SK-N-SH (cell line): Measurements from ENCODE around the gene OSBPL10. TPM values are rescaled to one million over a fixed set of nuclear protein-coding genes. Genes with fewer than 3 reads are reported as not detected.

ENCODE experiments used
- CTCF ChIA-PET: fragments of 300-600, 350-600 bp; formaldehyde crosslinking; extraction: SDS; loops from one replicate; lab custom pipeline; 2021; lab: Yijun Ruan, JAX
- POLR2A ChIA-PET: fragments of 350-600 bp; sonication (Branson Sonifier 250); formaldehyde crosslinking; extraction: SDS; loops from one replicate; lab custom pipeline; 2020; ENCODE audit warnings: antibody characterized with exemption, inconsistent platforms; lab: Yijun Ruan, JAX
- DNase-seq: peaks from one replicate; pipeline ENCODE4 v3.0.0; 2012
- H2AFZ ChIP-seq: fragments of 200-600 bp; sonication (generic); 2 replicates; pipeline ENCODE4 v1.8.1; 2016; ENCODE audit warnings: antibody characterized with exemption, mild to moderate bottlenecking, low read depth
- H3F3A ChIP-seq: fragments of 200-600 bp; sonication (generic); replicated peaks from 2 replicates; pipeline ENCODE3; 2016; ENCODE audit warnings: antibody characterized with exemption, mild to moderate bottlenecking; ENCODE audit not compliant: insufficient read depth
- H3K27ac ChIP-seq, 2 experiments: fragments of 200-500 bp in 1 of 2; fragments of 200-600 bp in 1 of 2; sonication (Bioruptor generic) in 1 of 2; sonication (generic), shearing (Covaris generic) in 1 of 2; 2 replicates each; pipeline versions ENCODE4 v1.5.1 to v1.6.1; 2014 to 2016; ENCODE audit warnings: low read depth in 2 of 2, inconsistent platforms in 1 of 2, low read length in 1 of 2, mild to moderate bottlenecking in 1 of 2, mixed read lengths in 1 of 2
- H3K27me3 ChIP-seq: fragments of 200-600 bp; sonication (generic), shearing (Covaris generic); 2 replicates; pipeline ENCODE4 v1.6.1; 2016; ENCODE audit warnings: mixed run types; ENCODE audit not compliant: insufficient read depth
- H3K36me3 ChIP-seq, 2 experiments: fragments of 200-500 bp in 1 of 2; fragments of 200-600 bp in 1 of 2; sonication (Bioruptor generic) in 1 of 2; sonication (generic) in 1 of 2; replicated peaks in 1 of 2; 2 replicates each; pipeline versions ENCODE3 to v1.5.1; 2014 to 2016; ENCODE audit warnings: low read length in 1 of 2, mild to moderate bottlenecking in 1 of 2; ENCODE audit not compliant: insufficient read depth in 2 of 2, control insufficient read depth in 1 of 2
- H3K4me1 ChIP-seq, 2 experiments: fragments of 200-500 bp in 1 of 2; fragments of 200-600 bp in 1 of 2; sonication (Bioruptor generic) in 1 of 2; sonication (generic), shearing (Covaris generic) in 1 of 2; 2 replicates each; pipeline versions ENCODE4 v1.5.1 to v1.6.1; 2014 to 2016; ENCODE audit warnings: low read depth in 1 of 2, low read length in 1 of 2, mixed run types in 1 of 2; ENCODE audit not compliant: insufficient read depth in 2 of 2, control insufficient read depth in 1 of 2
- H3K4me2 ChIP-seq: fragments of 200-600 bp; sonication (generic), shearing (Covaris generic); 2 replicates; pipeline ENCODE4 v1.6.1; 2017; ENCODE audit warnings: mixed run types
- H3K4me3 ChIP-seq, 2 experiments: fragments of 200-500 bp in 1 of 2; fragments of 200-600 bp in 1 of 2; sonication (Bioruptor generic) in 1 of 2; sonication (generic), shearing (Covaris generic) in 1 of 2; 2 replicates each; pipeline versions ENCODE4 v1.5.1 to v1.8.1; 2014 to 2016; ENCODE audit warnings: low read depth in 2 of 2, inconsistent platforms in 1 of 2, low read length in 1 of 2, mild to moderate bottlenecking in 1 of 2, mixed read lengths in 1 of 2, moderate library complexity in 1 of 2
- H3K79me2 ChIP-seq: fragments of 200-600 bp; sonication (generic); 2 replicates; pipeline ENCODE4 v1.8.1; 2017; ENCODE audit warnings: mild to moderate bottlenecking; ENCODE audit not compliant: insufficient read depth
- H3K9ac ChIP-seq: fragments of 200-600 bp; sonication (generic); 2 replicates; pipeline ENCODE4 v1.6.1; 2017; ENCODE audit warnings: mixed run types
- H3K9me2 ChIP-seq: fragments of 200-600 bp; sonication (generic); 2 replicates; pipeline ENCODE4 v1.6.1; 2017; ENCODE audit warnings: mixed run types
- H3K9me3 ChIP-seq: fragments of 200-600 bp; sonication (generic); 2 replicates; pipeline ENCODE4 v1.6.1; 2017; ENCODE audit warnings: mixed run types, mild to moderate bottlenecking, moderate library complexity
- H4K20me1 ChIP-seq: fragments of 200-600 bp; sonication (generic); 2 replicates; pipeline ENCODE4 v1.6.1; 2017; ENCODE audit warnings: mild to moderate bottlenecking, mixed run types; ENCODE audit not compliant: insufficient read depth
- CHD2 ChIP-seq: fragments of 150-350 bp; IDR thresholded peaks from 2 replicates; pipeline ENCODE4 v1.6.1; 2018; ENCODE audit warnings: low read length; ENCODE audit not compliant: partially characterized antibody
- EP300 ChIP-seq, 2 experiments: IDR thresholded peaks; 2 replicates each; pipeline versions ENCODE4 v1.4.0 to v1.6.1; 2012; ENCODE audit warnings: borderline replicate concordance in 1 of 2, low read depth in 1 of 2, low read length in 1 of 2
- FOXJ3 ChIP-seq: sonication (generic); formaldehyde crosslinking; IDR thresholded peaks from 2 replicates; pipeline ENCODE4 v1.5.1; 2020; ENCODE audit warnings: mild to moderate bottlenecking, missing genetic modification reagents
- GATA2 ChIP-seq: sonication (generic); formaldehyde crosslinking; IDR thresholded peaks from 2 replicates; pipeline ENCODE4 v1.5.0; 2020; ENCODE audit warnings: mild to moderate bottlenecking, missing genetic modification reagents
- JUND ChIP-seq: IDR thresholded peaks from 2 replicates; pipeline ENCODE4 v1.4.0; 2012
- MXI1 ChIP-seq: IDR thresholded peaks from 2 replicates; pipeline ENCODE4 v1.6.1; 2012; ENCODE audit warnings: mild to moderate bottlenecking, low read depth, low read length, improper control_type of control experiment
- POLR2AphosphoS5 ChIP-seq: IDR thresholded peaks from 2 replicates; pipeline ENCODE4 v1.6.1; 2012; ENCODE audit warnings: low read depth, low read length
- RAD21 ChIP-seq: IDR thresholded peaks from 2 replicates; pipeline ENCODE4 v1.6.1; 2012; ENCODE audit warnings: mild to moderate bottlenecking, low read length
- RCOR1 ChIP-seq: fragments of 150-350 bp; IDR thresholded peaks from 2 replicates; pipeline ENCODE4 v1.6.1; 2017; ENCODE audit warnings: antibody characterized with exemption, low read length
- RFX5 ChIP-seq: IDR thresholded peaks from 2 replicates; pipeline ENCODE4 v1.6.1; 2012; ENCODE audit warnings: mild to moderate bottlenecking, improper control_type of control experiment, low read length
- TAF1 ChIP-seq: IDR thresholded peaks from 2 replicates; pipeline ENCODE4 v1.6.1; 2012; ENCODE audit warnings: low read depth, mild to moderate bottlenecking, low read length, moderate library complexity, borderline replicate concordance
- TCF12 ChIP-seq: IDR thresholded peaks from 2 replicates; pipeline ENCODE4 v1.4.0; 2012
- YY1 ChIP-seq: IDR thresholded peaks from 2 replicates; pipeline ENCODE4 v1.4.0; 2012; ENCODE audit warnings: low read depth, mild to moderate bottlenecking
- WGBS: methylation state at CpG from one replicate; pipeline ENCODE4 v1.1.6; 2017; ENCODE audit warnings: low lambda C conversion rate; 5-methylcytosine and 5-hydroxymethylcytosine counted together
- polyA plus RNA-seq, 3 experiments: library from polyadenylated mRNA; depleted of rRNA; stranded (reverse); fragments of >200 nt; gene quantifications; 2 replicates each; pipeline ENCODE4 v1.2.3, GENCODE V29; 2012
- TF ChIP-seq, protein P1 (sequence below): IDR thresholded peaks from 2 replicates; pipeline ENCODE4 v1.4.0; 2012; ENCODE audit warnings: low read depth
- TF ChIP-seq, protein P2 (sequence below): fragments of 150-350 bp; IDR thresholded peaks from 2 replicates; pipeline ENCODE4 v1.6.1; 2016; ENCODE audit warnings: mild to moderate bottlenecking, low read depth, low read length
- TF ChIP-seq, protein P3 (sequence below): IDR thresholded peaks from 2 replicates; pipeline ENCODE4; 2012

OSBPL10 gene
- polyA plus RNA-seq, 1 of the 3 experiments (the other 2 are of a cell fraction), result 0.12 TPM

DNA sequence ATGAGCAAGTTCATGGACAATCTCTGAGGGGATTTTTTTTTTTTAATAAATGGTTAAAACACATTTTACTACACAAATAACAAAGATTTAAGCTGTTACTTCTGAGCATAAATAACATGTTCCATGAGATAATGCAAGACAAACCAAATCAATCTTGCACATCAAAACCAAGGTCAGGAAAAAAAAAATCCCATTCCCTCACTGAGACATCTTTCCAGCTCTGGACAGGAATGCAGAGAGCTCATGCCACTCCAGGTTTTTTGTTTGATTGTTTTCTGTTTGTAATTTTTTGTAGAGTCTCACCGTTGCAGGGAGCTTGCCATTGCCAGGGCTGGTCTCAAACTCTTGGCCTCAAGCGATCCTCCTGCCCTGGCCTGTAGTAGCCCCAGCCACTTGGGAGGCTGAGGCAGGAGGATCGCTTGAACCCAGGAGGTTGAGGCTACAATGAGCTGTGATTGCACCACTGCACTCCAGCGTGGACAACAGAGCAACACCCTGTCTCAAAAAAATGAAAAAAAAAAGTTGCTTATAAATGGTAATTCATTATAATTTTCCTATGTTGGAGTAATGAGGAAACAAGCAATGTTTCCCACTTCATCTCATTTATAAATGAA lies 14.0 kb downstream of the OSBPL10 start:
- H3K4me3 ChIP-seq, result no peak overlapping the region
- CTCF ChIA-PET, result interaction anchor here (0.6 to 1.1 kb wide), 2 partner anchors 8 to 16 kb away, joined by 3 read pairs; no protein-coding TSS in a partner anchor

DNA sequence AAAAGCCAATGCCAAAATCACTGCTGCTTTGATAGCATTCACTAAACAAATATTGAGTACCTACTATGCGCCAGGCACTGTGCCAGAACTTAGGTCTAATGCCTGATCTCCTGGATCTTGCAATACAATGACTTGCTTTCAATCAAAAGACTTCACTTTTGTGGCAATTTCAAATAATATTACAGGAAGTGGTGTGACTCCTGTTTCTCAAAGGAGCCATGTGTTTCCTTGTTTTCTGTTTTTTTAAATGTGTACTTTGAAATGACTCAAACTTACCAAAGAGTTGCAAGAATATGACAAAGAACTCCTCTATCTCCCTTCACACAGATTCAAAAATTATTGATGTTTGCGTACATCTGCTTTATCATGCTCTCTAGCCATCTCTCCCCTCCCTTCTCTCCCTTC lies 18.3 kb downstream of the OSBPL10 start:
- CTCF ChIA-PET, result no interaction called here
- Histone ChIP-seq H3K4me1 (no peaks in the 10 kb centered on the region; a peak in 1 of 4 replicates), H3K27me3 (no peaks in the 10 kb centered on the region), H3K36me3 (no peaks in the 10 kb centered on the region), H4K20me1 (no peaks in the 10 kb centered on the region), H3K79me2 (no peaks in the 10 kb centered on the region), H3K9ac (no peak overlapping the region), H2AFZ (no peak overlapping the region), H3K27ac (no peak overlapping the region), H3K9me2 (no peaks in the 10 kb centered on the region), H3K9me3 (no peaks in the 10 kb centered on the region), H3F3A (no peaks in the 10 kb centered on the region), H3K4me2 (no peak overlapping the region), H3K4me3 (no peak overlapping the region)
- no peak for TF ChIP-seq POLR2AphosphoS5
- 28% methylated on average over 2 of the region's 2 CpGs for WGBS
- POLR2A ChIA-PET, result no interaction called here
- DNase-seq, result no peak

More for the DNA sequence above, 14.0 kb downstream of the OSBPL10 start:
- H3K36me3 ChIP-seq, result no peaks in the 10 kb centered on the region
- no peak overlapping the region for H3K27ac ChIP-seq
- H3K27me3 ChIP-seq, result no peaks in the 10 kb centered on the region
- no peak overlapping the region for H3K9ac ChIP-seq
- POLR2A ChIA-PET, result no interaction called here
- H3K9me3 ChIP-seq, result no peaks in the 10 kb centered on the region
- H3K4me1 ChIP-seq, result no peaks in the 10 kb centered on the region
- no peak overlapping the region for H3K4me2 ChIP-seq
- H4K20me1 ChIP-seq, result no peaks in the 10 kb centered on the region
- TF ChIP-seq JUND (no peak), TCF12 (no peak), RAD21 (no peak), YY1 (no peak), GATA2 (CRISPR knock-in tag) (no peak), TAF1 (no peak), EP300 (IDR thresholded peaks at IDR 0.05; ENCODE audit: borderline replicate concordance in 1 of 2, low read depth in 1 of 2, low read length in 1 of 2) (no peak), FOXJ3 (CRISPR knock-in tag) (no peak), RCOR1 (no peak), RFX5 (no peak)
- TF ChIP-seq, protein P1, sequence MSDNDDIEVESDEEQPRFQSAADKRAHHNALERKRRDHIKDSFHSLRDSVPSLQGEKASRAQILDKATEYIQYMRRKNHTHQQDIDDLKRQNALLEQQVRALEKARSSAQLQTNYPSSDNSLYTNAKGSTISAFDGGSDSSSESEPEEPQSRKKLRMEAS, result no peak
- 55% methylated on average over 4 of the region's 4 CpGs for WGBS
- DNase-seq, result no peak
- no peaks in the 10 kb centered on the region for H3F3A ChIP-seq
- H2AFZ ChIP-seq, result no peak overlapping the region
- no peaks in the 10 kb centered on the region for H3K9me2 ChIP-seq
- no peaks in the 10 kb centered on the region for H3K79me2 ChIP-seq

DNA sequence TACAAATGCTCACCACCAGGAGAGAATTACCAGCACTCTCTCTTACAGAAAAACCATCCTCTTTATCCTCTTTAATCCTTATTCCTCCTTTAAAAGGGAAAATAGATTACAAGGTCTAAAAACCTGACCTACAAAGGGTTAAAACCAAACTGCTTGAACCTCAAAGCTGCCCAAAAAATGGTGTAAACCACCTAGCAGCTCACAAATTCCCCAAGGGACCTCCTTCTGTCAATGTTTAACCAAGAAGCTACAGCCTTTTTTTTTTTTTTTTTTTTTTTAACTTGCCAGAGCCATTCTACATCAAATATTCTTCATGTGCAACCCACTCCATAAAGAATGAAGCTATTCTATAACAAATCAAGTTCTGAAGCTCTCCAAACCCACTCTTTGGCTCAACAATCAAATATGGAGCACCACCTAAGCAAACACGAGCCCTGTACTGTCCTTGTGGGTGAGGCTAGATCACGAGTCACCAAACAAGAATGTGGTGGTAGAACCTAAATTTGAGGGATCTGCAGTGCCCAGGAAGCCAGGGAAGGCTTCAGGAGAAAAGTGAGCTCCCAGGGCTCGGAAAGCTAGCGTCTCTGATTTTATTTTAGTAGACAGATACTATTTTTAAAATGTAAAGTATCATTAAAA lies 20.1 kb downstream of the OSBPL10 start:
- Histone ChIP-seq H3K9me3 (no peaks in the 10 kb centered on the region), H2AFZ (no peak overlapping the region), H3K79me2 (no peaks in the 10 kb centered on the region), H3K36me3 (no peaks in the 10 kb centered on the region), H3K27me3 (no peaks in the 10 kb centered on the region), H3K4me3 (no peak overlapping the region; a peak in 1 of 4 replicates), H3K4me2 (no peak overlapping the region), H3F3A (no peaks in the 10 kb centered on the region), H3K9ac (no peak overlapping the region), H3K4me1 (no peaks in the 10 kb centered on the region; a peak in 1 of 4 replicates), H3K27ac (no peak overlapping the region), H3K9me2 (no peaks in the 10 kb centered on the region), H4K20me1 (no peaks in the 10 kb centered on the region)
- TF ChIP-seq GATA2 (CRISPR knock-in tag), result no peak
- TF ChIP-seq, protein P2, sequence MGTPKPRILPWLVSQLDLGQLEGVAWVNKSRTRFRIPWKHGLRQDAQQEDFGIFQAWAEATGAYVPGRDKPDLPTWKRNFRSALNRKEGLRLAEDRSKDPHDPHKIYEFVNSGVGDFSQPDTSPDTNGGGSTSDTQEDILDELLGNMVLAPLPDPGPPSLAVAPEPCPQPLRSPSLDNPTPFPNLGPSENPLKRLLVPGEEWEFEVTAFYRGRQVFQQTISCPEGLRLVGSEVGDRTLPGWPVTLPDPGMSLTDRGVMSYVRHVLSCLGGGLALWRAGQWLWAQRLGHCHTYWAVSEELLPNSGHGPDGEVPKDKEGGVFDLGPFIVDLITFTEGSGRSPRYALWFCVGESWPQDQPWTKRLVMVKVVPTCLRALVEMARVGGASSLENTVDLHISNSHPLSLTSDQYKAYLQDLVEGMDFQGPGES, result no peak
- no peak for TF ChIP-seq CHD2
- TF ChIP-seq, protein P3, sequence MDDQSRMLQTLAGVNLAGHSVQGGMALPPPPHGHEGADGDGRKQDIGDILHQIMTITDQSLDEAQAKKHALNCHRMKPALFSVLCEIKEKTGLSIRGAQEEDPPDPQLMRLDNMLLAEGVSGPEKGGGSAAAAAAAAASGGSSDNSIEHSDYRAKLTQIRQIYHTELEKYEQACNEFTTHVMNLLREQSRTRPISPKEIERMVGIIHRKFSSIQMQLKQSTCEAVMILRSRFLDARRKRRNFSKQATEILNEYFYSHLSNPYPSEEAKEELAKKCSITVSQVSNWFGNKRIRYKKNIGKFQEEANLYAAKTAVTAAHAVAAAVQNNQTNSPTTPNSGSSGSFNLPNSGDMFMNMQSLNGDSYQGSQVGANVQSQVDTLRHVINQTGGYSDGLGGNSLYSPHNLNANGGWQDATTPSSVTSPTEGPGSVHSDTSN, result no peak
- no peak for TF ChIP-seq MXI1
- WGBS, result 26% methylated on average over 4 of the region's 4 CpGs
- POLR2A ChIA-PET, result no interaction called here
- CTCF ChIA-PET, result no interaction called here
- DNase-seq, result no peak
